Esophagus squamous epithelium (tissue), 4 donors: ENCODE measurements around the gene IFT43.

ENCODE experiments used
- CTCF ChIP-seq, 6 experiments: fragments of 450-650 bp in 4 of 6; fragments of 200-600 bp in 2 of 6; sonication (generic) in 2 of 6; IDR thresholded peaks; one replicate each; pipeline ENCODE4 v1.5.1; 2016 to 2019; ENCODE audit warnings: antibody characterized with exemption in 6 of 6, mild to moderate bottlenecking in 4 of 6, moderate library complexity in 4 of 6
- POLR2A ChIP-seq, 4 donors: fragments of 450-650 bp; IDR thresholded peaks; one replicate each; pipeline ENCODE4 v1.6.1; 2017; ENCODE audit warnings: antibody characterized with exemption in 4 of 4, mild to moderate bottlenecking in 4 of 4, moderate library complexity in 3 of 4

GRCh38 chr14:75991753-75992152 lies 6.2 kb downstream of the IFT43 start:
- TF ChIP-seq CTCF (IDR thresholded peaks at IDR 0.05), result no peak
- no peak for TF ChIP-seq POLR2A (IDR thresholded peaks at IDR 0.05)
